Activated CD4-positive, CD25-positive, alpha-beta regulatory T cell treated with anti-CD3 and anti-CD28 coated beads, Interleukin-2, amount 50 U/mL, for 24 hours (primary cell): ENCODE measurements around the gene TENM4.
"Not testable (repeated sequence)": the region's sequence is repeated elsewhere in the genome, so short reads cannot be mapped to it uniquely, and the experiment has no call there.

ENCODE experiments used
- ATAC-seq, 2 donors: fragments of 150-1000 bp; cut with Tn5 transposase; one replicate each; pipeline ENCODE4 v1.10.0; 2021; ENCODE audit warnings: mild to moderate bottlenecking in 1 of 2, moderate library complexity in 1 of 2

Gene TENM4

GRCh38 chr11:78827291-78827690, 613.5 kb downstream of the TENM4 start:
- ATAC-seq = not testable (repeated sequence)

DNA sequence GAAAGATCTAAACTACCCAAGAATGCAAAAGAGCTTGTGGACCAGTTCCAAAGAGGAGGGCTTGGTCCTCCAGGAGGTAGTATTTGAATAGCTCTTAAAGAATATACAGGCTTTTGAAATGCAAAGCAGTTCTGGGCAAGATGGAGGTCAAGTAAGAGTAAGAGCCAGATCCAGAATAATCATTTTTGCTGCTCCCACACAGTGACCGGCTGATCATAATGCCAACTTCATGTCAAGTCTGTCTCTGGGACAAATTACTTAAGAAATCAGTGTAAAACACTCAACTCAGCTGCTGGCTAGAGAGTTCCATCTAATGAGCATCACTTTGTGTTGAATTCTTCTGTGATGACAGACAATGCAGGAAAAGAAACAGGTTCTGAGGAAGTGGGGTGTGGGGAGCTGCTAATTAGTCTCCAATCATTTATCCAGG, 615.2 kb downstream of the TENM4 start:
- ATAC-seq = no peak

GRCh38 chr11:78823588-78823987, 617.2 kb downstream of the TENM4 start:
- ATAC-seq = no peak

DNA sequence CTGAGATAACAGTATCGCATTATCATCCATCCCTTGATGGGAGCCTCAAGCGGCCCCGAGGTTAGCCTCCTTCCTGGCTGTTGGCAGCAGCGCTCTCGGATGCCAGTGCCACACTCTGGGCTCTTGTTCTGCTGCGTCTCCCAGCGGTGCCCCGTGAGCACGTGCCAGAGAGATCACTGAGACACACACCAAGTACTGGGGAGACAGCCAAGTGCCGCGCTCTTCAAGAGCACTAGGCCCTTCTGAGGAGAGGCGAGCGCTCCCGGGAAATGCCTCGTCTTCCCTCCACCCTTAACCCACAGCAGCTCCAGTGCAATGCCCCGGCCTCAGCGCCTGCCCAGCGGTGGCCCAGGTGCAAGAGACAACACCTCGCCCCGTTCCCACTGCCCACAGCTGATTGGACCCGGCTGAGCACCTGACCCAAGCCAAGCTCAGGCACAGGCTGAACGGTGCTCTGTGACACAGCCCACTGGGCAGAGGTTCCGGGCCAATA, 617.9 kb downstream of the TENM4 start:
- ATAC-seq = no peak

DNA sequence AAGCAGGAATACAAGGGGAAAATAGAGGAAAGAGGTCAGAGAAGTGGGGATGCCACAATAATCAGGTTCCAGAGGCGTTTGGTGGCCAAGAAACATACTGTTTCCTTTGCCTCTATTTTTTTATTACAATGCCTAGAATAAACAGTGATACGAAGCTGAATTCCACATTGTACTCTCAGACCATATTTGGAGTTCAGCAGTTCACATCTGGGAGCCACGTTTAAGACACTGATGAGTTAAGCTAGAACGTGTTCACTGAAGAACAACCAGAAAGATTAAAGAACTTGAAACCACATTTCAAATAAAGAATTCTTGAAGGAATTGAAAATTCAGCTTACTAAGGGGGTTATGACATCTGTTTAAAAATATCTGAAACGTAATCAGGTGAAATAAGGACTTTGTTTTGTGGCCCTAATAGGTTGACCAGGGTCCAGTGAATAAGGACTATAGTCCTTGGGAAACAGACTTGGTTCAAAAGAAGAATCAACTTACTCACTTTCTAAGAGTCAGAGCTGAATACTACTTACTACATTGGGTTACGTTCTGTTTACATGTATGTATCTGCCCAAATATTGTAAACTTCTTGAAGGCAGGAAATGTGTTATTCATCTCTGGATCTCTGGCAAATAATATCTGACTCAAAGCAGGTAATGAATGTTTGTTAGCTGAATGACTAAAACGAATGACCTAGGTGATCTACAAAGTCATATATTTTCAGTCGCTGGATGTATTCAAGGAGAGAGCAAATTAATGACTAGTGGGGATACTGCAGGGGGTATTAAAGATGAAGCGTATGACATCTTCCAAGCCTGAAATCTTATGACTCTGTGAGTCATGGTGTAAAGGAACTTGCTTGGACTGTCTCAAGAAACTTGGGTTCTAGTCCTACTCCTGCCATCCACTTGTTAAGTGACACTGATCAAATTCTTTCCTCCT, 619.2 kb downstream of the TENM4 start:
- ATAC-seq = no peak

GRCh38 chr11:78820741-78821140, 620.1 kb downstream of the TENM4 start:
- no peak for ATAC-seq

- no peak for ATAC-seq
These were observed 622.6 kb downstream of the TENM4 start for GRCh38 chr11:78818201-78818600.

DNA sequence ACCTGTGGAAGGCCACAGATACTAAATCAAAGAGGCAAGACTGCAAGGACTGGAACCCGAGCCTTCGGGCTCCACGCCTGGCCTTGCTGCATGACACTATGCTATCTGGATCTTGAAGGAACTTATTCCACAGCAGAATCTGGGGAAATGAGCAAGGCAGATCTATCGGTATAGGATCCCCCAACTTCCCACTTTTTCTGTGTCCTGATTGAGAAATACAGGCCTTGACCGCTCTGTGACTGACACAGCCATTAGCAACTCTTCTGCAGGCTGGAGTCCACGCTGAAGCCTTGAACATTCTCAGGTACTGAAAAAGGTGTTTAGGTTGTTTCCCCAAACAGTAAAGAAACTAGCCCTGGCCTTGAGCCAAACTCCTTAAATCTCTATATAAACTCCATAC, 625.0 kb downstream of the TENM4 start:
- ATAC-seq = no peak

DNA sequence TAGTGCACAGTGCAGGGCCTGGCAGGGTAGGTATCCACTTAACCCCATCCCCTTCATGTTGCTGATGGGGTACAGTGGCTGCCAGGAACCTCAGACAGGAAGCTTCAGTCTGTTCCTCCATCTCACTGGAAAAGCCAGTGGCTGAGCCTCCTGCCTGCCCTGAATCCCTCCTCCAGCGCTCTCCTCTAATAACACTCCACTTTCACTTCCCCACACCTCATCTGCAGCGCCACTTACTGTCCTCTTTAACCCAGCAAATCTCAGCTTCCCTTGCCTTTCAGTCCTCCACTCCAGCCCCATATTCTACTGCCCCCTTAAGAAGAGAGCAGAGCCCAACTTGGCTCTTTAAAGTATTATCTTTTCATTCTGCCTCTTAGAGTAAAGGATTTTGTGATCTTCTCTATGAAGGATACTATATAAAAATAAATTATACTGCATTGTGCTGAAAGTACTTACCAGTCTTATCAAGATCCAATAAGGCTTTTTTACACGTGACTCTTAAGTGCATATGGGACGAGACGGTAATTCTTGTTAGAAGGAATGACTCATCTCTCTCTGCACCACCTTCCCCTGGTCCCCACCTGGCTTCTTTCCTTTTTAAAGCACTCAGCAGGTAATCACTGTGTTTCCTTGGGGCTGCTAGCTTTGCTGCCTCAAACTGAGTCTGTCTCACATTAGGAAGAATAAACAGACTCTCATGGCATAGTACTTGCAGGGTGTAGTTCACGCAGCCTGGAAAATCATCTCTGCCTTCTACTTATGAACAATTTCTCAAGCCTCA, 628.1 kb downstream of the TENM4 start:
- ATAC-seq = no peak

DNA sequence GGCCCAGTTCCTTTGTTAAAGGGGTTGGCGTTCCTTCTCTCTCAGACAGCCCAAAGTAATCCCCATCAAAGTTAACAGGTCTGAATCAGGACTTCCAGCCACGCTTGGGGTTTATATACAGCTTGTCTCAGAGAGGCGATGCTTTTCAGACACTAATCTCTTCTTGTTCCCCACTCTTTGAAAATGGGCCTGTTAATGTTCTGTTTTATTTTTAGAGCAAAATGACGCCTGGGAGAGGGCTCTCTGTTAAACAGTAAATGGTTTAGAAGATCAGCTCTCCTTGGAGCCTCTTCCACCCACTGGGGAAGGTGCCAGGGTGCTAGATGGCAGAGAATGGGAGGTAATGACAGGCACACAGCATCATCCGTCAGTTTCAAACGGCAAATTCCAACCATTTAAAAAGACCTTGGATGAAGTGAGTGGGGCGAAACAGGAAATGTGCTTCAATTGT, 630.2 kb downstream of the TENM4 start:
- ATAC-seq = no peak

DNA sequence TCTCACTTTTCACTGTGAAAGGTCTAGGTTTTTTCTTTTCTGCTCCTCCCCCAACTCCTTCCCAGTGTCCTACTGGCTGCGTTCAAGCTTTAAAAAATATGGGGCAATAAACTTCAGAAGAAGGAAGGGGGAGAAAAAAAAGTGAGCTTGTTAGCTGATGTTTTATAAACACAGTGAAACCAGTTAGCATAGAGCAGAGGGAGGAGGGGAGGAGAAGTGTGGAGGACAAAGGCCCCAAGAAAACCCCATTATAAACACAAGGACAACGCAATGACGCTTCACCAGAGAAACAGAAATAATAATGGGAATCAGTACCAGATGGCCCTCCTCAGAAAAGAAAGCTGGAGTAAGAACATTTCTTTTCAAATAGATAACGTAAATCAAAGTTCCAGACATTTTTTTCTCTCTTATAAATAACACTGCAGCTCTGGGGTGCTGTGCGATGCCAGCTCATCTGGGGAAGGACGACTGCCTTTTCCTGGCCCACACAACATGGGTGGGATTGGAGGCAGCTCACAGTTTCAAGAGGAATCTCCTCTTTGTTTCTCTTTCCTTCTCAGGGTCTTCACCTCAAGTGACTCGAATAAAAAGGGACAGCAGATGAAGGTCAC, 630.8 kb downstream of the TENM4 start:
- no peak for ATAC-seq

DNA sequence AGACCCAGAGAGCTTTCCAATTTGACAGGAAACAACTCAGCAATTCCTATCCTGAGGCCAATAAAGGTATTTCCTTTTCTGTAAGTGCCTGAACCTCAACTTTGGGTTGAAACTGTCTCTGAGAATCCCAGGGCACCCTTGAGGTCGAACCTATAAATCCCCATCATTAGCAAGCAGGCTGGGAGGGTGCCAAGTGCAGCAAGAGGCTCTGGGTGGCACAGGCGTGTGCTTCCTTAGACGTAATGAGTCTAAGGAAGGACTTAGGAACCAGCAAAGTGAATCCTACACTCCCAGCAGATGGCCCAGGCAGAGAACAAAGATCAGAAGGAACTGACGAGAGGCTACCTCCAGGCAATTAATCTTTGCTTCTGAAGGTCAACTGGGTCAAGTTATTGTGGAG, 631.9 kb downstream of the TENM4 start:
- no peak for ATAC-seq

DNA sequence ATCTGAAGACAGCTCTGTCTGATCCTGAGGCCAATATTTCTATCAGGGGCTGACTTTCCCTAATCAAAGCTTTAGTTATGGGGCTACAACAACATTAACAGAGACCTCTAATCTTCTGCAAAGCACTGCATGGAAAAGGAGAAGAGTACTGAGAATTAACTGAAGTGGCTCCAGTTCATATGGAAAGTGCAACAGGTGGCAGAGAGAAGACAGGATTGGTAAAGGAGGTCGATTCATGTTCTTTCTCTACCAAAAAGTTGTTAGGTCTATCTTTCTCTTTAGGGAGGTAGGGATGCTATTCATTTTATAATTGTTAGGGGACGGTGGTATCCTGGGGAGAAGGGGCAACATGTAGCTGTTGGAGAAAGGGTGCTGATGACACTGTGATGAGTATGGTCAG, 633.5 kb downstream of the TENM4 start:
- no peak for ATAC-seq

DNA sequence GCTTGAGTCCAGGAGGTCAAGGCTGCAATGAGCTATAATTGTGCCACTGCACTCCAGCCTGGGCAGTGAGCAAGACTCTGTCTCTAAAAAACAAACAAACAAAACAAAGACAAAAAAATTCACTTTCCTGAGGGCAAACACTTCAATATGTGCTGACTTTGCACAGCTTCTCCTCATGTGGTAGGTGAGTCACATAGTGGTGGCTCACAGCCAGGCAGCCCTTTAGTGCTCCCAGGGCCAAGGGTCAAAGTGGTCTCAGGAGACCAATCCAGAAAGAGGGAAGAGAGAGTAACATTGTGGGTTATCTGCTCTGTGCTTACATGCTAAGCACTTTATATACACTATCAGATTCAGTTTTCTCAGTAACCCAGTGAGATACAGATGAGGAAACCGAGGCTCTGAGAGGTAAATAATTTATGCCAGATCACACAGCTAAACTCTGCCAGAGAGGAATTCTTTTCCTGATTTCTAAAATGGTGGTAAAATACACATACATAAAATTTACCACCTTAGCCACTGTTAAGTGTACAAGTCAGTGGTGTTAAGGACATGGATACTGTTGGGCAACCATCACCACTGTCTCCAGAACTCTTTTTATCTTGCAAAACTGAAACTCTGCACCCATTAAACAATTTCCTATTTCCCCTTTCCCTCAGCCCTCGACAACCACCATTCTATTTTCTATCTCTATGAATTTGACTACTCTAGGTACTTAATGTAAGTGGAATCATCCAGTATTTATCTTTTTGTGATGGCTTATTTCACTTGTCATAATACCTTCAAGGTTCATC, 634.4 kb downstream of the TENM4 start:
- no peak for ATAC-seq

GRCh38 chr11:78804991-78805390, 635.8 kb downstream of the TENM4 start:
- ATAC-seq = no peak

DNA sequence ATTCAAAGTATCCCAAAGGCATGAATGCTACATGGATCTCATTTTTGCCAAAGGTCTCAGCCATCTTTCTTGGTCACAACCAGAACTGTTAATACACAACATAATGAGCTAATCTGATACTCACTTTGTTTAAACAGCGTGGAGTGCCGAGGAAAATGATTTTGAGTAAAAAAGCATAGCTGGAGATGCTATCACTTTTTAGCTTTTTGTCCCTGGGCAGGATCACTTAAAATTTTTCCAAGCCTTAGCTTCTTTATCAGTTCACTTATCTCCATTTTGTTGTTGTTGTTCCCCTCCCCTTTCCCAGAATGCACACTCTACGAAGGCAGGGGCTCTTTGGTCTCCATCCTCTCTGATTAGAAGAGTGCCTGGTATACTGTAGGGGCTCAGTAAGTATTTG, 636.8 kb downstream of the TENM4 start:
- no peak for ATAC-seq

- no peak for ATAC-seq
These were observed 638.6 kb downstream of the TENM4 start for GRCh38 chr11:78802058-78802761.

- no peak for ATAC-seq
These were observed 639.5 kb downstream of the TENM4 start for GRCh38 chr11:78801161-78801884.

DNA sequence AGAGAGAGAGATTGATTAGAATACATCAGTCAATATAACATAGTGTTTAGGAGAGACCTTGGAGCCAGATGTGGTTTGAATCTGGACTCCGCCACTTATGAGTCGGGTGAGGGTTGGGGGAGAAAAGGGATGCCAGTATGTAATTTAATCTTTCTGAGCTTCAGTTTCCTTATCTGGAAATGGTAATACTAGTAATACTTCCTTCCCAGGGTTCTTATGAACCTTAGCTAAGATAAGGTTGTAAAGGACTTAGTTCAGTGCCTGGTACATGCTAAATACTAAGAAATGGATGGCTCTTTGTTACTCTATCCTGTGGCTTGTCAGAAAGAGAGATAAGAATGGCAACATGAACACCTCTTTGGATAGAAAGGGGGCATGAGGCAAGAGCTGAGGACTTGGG, 640.1 kb downstream of the TENM4 start:
- ATAC-seq = no peak

DNA sequence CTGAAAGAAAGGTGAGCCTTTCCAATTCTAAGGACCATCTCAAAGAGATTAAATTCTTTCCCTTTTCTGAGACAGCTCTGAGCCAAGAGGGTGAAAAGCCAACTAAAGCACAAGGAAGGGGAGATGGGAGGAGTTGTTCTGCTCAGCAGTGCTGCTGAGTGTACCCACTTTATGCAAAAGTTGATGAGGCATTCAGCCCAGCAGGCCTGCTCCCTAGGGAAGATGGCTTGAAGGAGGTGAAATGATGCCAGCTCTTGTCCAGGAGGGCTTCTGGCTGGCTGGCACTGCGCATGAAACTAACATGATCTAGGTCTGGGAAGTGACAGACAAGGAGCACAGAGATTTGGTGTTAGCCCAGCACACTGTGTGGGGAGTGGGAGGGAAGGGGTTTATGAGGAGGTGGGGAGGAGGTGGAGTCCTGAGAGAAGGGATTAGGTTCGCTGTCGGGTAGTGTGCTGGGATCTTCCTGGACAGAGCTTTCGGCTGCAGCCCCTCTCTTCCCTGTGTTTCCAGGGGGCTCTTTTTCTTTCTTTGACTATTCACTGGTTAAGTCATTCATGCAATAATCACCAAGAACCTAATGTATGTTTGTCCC, 640.6 kb downstream of the TENM4 start:
- ATAC-seq = no peak

- ATAC-seq = peak in 1 of 2 donors; percentile 27
These were observed 642.2 kb downstream of the TENM4 start for GRCh38 chr11:78798663-78799062.
